Omental fat pad (tissue), 4 donors: Measurements from ENCODE around the gene PFDN2. TPM values are rescaled to one million over a fixed set of nuclear protein-coding genes. Genes with fewer than 3 reads are reported as not detected.

Source experiments
- ATAC-seq: fragments of 150-250 bp; one replicate; pipeline ENCODE4 v1.9.1; 2016; ENCODE audit warnings: mild to moderate bottlenecking, moderate library complexity; ENCODE audit not compliant: low FRiP score
- DNase-seq: peaks from one replicate; pipeline ENCODE4 v3.0.0-alpha.2; 2019; ENCODE audit warnings: low spot score
- total RNA-seq, 4 donors: library from RNA; depleted of rRNA; stranded (reverse); fragments of >200 nt; gene quantifications; one replicate each; pipeline ENCODE4 v1.1.0, GENCODE V29; 2016
- TF ChIP-seq, protein P1 (sequence below), 3 donors: fragments of 450-650 bp; IDR thresholded peaks; one replicate each; pipeline ENCODE4 v1.5.1; 2016 to 2017; ENCODE audit warnings: antibody characterized with exemption in 3 of 3, mild to moderate bottlenecking in 3 of 3, moderate library complexity in 2 of 3

Gene PFDN2
- total RNA-seq, 4 donors from 2014 or later, result 30.6 to 90.1 (median 50.0) TPM

DNA sequence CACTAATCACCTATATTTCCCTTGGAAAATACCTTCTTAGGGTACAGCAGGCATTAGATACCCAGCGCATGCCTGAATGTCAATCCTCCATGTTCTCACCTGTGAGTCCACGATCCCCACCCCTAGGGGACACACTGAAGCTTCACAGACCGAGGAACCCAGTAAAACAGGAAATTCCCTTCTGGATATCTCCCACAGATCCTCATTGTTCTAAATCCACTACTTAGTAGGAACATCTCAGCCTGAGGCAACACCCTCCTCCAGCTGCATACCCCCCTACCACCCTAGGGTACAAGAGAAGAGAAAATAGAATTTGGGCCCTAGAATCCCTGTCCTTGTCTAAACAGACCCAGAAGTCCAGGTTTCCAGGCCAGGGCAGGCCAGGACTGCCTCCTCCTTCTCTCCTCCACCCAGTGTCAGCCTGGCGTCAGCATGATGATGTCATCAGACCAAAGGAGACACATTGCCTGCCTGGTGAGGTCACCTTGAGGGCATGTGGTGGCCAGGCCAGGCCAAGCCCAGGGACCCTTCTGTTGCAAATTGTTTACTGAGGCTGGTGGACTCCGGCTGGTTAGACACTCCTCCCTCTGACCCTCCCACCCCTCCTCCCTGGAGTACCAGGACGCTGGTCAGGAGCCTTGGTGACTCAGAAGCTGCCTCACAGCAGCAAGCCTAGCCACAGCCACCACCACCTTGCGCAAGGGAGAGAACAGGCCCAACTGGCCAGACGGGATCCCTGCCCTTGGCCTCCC lies 34.7 kb downstream of the PFDN2 start:
- DNase-seq (peak; percentile 39), ATAC-seq (peak; percentile 84)
- TF ChIP-seq, protein P1, sequence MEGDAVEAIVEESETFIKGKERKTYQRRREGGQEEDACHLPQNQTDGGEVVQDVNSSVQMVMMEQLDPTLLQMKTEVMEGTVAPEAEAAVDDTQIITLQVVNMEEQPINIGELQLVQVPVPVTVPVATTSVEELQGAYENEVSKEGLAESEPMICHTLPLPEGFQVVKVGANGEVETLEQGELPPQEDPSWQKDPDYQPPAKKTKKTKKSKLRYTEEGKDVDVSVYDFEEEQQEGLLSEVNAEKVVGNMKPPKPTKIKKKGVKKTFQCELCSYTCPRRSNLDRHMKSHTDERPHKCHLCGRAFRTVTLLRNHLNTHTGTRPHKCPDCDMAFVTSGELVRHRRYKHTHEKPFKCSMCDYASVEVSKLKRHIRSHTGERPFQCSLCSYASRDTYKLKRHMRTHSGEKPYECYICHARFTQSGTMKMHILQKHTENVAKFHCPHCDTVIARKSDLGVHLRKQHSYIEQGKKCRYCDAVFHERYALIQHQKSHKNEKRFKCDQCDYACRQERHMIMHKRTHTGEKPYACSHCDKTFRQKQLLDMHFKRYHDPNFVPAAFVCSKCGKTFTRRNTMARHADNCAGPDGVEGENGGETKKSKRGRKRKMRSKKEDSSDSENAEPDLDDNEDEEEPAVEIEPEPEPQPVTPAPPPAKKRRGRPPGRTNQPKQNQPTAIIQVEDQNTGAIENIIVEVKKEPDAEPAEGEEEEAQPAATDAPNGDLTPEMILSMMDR (IDR thresholded peaks at IDR 0.05), result no peak

DNA sequence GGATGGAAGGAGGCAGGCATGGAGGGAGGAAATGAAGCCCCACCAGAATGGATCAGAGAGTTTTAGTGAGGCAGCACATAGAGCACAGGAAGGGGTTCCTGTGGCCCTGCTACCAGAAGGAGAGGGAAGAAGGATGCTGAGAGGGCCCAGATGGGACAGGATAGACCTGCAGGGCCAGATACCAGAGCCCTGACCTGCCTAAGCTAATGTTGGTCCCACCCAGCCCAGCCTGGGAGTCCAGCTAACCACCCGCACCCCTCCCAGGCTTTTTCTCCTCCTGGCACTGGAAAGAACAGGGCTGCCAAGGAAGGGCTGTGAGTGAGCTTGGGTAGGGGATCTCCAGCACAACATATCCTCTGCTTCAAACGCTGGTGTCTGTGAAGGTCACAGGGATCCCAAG lies 35.4 kb downstream of the PFDN2 start:
- ATAC-seq (no peak), DNase-seq (no peak)
- TF ChIP-seq, protein P1 (IDR thresholded peaks at IDR 0.05), result no peak

DNA sequence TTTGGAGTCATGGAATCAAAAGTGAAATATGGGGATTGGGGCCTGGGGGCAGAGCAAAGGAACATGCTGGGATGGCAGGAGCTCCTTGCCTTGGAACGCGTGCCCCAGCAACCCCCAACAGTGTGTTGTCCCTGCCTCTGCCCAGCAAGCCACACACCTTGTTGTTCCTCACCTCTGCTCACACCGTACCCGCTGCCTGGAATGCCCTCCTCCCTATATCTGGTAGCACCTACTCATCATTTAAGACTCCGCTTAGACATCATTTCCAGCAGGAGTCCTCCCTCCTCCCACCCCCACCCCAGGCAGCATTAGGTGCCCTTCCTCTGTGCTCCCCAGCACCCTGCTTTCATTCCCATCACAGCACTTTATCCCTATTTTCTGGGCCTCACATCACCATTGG lies 36.3 kb downstream of the PFDN2 start:
- no peak for ATAC-seq
- TF ChIP-seq, protein P1 (IDR thresholded peaks at IDR 0.05), result no peak

DNA sequence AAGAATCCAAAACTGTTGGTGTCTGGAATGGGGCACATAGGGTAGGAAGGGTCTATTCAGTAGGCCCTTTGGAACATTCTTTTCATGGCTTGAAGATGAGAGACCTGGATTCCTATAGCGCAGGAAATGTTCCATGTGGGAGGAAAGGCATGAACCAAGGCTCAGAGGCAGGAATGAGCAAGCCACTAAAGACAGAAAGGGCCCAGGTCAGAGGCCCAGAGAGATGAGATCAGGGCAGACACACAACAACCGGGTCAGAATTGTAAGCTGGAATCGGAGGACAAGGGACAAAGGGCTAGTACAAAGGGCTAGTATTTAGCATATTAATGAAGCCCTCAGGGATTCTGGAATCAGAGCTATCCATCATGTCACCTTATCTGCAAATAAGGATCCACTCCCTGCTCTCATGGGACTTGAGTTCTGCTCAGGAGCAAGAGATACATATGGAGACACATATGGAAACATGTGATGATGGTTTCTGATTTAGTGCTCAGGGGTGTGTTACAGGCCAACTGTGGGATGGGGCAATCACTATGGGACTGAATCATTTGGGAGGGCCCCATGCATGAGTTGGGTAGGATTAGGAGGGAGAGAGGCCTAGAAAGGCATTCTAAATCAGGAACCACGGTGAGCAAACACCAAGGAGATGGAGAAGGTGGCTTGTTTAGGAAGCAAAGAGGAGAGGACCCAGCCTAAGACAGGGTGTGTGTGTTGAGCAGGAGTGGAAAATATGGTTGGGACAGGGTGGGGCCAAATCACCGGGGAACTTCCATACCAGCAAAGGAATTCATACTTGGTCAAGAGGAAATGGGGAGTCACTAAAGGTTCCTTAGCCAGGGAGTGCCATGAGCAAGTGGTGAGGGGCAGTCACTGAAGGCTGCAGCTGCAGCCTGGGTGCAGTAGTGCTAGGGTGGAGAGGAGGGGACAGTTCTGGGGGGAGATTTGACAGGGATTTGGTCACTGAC lies 37.1 kb downstream of the PFDN2 start:
- no peak for DNase-seq
- TF ChIP-seq, protein P1 (IDR thresholded peaks at IDR 0.05), result no peak
- ATAC-seq, result no peak

More for the DNA sequence above, 36.3 kb downstream of the PFDN2 start:
- DNase-seq, result no peak

DNA sequence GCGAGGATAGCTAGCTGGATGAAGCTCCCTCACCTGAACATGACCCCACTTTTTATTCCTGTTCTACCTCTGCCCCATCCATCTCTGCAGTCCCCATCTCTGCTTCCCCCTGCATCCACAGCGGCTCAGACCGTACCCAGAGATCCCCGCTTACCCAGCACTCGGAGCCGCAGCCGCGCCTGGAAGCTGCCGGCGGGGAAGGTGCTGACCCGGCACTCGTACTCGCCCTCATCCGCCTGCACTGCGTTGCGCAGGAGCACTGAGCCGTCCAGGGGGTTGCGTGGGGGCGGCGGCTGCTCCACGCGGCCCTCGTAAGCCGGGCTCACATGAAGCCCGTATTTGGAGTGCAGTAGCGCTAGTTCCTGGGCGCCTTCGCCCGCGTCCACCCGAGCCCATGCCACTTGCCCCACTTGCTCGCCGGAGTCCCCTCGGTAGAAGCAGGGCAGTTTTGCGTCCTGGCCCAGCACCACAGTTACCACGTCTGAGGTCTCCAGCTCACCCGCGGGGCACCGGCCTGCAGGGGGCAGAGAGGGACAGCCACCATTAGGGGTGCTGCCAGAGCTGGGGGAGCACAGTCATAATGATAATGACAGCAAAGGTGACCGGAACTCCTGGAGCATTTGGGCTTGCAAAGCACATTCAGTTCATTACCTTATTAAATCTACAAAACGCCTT lies 38.3 kb downstream of the PFDN2 start:
- ATAC-seq (no peak), DNase-seq (no peak)
- TF ChIP-seq, protein P1 (IDR thresholded peaks at IDR 0.05), result no peak

DNA sequence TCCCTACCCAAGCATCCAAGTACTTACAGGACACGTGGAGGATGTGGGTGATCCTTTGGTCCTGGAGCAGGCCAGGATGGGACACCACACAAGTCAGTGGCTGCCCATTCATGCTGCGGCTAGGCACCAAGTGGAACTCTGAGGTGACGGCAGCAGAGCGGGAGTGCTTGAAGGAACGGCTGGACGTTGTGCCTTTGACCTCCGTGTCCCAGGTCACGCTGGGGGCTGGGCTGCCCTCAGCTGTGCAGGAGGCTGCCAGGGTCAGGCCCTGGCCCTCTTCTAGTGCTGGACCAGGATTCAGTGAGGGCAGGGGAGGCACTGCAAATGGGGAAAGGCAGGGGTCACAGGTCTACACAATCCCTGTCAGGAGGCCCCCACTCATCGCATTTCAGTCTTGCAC lies 40.4 kb downstream of the PFDN2 start:
- TF ChIP-seq, protein P1 (IDR thresholded peaks at IDR 0.05), result no peak
- DNase-seq (no peak), ATAC-seq (no peak)
